Left forelimb (tissue), 1 donor: ENCODE results near the gene EXD2.
"Not testable (repeated sequence)": the region's sequence is repeated elsewhere in the genome, so short reads cannot be mapped to it uniquely, and the experiment has no call there.

Experiments used
- DNase-seq: peaks from one replicate; pipeline ENCODE4 v3.0.0-alpha.2; 2018; ENCODE audit warnings: low spot score

Gene EXD2

DNA sequence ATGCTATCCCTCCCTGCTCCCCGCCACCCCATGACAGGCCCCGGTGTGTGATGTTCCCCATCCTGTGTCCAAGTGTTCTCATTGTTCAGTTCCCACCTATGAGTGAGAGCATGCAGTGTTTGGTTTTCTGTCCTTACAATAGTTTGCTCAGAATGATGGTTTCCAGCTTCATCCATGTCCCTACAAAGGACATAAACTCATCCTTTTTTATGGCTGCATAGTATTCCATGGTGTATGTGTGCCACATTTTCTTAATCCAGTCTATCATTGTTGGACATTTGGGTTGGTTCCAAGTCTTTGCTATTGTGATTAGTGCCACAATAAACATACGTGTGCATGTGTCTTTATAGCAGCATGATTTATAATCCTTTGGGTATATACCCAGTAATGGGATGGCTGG, 86.1 kb downstream of the EXD2 start:
- DNase-seq, result not testable (repeated sequence)

DNA sequence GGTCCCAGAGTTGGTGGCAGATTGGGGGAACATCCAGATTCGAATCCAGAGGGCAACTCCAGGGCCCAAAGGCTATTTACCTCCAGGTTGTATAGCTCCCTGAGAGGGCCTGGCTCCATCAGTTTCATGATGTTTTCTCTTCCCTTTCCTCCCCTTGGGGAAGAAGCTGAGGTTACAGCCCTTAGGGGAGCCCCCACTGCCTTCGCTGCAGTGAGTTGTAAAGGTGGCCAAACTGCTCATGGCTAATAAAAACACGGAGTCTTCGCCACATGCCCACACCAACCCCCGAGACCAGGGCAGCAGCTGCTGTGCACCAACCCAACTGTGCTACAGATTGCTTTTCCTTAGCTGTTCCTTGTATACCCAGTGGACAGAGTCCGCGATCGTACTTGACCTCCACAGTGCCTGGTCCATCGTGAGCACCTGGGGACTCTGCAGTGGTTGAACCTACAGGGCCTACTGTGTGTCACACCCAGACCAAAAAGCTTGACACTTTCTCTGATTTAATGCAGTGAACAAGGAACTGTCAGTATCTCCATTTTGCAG, 89.5 kb downstream of the EXD2 start:
- DNase-seq, result no peak

DNA sequence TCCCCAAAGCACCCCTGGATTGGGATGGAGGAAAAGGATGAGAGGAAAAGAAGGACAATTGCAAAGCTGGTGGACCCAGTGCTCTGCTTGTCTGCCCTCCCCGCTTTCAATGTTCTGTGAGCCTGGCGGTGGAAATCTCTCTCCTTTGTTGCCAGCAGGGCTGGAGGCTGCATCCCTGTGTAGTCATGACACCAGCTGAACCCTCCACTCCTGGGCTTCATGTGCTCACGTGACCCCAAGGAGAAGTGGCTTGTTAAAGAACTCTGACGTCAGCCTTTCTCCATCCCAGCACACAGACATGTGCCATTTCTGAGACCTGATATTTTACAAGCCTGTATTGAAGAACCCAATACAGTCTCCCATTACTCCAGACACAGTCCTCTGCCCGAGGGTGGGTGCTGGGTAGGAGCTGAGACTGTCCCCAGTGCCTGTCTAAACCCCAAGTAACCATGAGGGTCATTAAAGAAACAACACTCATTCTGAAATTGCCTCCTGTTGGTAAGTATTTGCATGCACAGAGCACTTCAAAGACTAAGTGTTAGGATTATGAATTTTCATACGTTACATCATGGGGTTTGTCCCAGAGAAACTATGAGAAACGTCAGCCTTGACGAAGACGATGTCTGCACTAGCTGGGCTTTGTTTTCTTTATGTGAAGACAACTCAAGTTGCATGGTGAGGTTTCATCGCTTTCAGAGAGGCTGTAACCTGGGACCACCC, 90.3 kb downstream of the EXD2 start:
- no peak for DNase-seq

- no peak for DNase-seq
Measured at GRCh38 chr14:69282448-69282847, 91.2 kb downstream of the EXD2 start.

DNA sequence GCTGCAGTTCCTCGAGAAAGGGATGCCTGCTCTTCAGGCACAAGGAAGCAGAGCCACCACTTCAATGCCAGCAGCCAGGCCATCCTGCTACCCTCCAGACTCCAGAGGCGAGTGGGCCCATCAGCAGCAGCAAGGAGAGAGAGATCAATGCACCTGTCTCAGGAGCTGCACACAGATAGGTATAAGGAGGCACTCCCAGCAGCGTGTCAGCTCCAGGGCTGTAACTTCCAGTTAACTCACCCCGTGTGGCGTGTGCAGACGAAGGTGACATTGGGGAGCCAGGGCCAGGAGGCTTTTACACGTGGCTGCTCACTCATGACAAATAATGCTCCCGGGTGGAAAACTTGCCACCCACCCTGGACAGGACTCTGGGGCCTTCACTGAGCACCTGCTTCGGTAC, 92.9 kb downstream of the EXD2 start:
- DNase-seq, result no peak

DNA sequence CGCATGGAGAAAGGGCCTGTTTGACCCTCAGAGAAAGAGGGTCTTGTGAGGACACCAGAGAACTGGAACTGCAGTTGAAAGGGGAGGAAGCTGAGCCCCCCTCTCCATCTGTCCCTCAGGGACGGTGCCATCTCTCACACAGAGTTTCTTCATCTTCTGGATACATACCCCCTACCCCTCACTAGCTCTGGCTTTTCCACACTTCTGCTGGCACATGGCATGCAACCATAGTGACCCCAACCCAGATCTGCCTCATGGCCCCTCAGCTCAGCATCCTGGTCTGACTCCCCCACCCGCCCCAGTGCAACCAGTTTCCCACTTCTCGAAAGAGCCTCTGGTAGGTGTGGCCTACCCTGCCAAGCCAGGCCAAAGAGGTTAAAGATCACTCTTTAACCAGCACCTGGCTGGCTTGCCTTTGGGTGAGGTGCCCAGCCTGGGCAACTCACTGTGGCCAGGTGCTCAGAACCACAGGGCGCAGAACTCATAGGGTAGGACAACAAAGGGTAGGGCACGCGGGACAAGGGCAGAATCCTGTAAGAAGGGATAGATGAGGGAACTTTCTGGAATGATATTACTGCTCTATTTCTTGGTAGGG, 94.5 kb downstream of the EXD2 start:
- no peak for DNase-seq

DNA sequence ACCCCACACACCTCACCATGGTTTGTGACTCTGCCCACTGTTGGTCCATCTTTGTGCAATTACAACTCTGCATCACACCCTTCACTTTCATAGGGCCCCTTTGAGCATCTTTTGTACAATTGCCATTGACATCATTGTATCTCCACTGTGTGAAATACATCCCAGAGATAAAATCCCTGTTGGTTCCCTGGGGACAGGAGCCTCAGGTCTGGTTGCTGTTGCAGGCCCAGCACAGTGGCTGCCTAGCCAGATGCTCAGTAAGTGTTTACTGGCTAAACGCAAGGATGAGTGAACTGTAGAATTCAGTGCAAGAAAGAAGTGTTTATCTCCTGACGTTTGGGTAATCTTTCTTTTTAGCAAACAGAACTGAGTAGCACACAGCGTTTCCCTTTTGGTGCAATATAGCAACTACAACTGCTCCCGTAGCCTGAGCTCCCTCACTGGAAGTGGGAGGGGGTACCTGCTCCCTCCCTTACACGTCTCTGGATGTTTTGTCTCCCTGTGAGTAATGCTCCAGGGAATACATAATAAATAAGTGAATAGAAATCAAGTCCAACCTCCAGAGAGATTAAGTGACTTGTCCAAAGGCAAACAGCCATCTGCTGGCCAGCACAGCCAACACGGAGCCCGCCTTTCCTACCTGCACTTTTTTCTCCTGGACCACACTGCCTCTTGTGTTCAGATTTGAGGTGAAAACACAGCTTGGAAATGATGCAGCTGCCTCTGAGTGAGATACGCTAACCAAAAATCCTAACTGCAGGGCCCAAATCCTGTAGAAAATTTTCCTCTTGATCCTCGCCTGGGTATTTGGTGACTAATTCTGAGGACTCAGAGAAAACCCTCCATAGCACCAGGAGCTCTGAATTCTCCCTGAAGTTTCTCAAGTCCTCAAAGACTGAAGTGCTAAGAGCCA, 96.1 kb downstream of the EXD2 start:
- no peak for DNase-seq

DNA sequence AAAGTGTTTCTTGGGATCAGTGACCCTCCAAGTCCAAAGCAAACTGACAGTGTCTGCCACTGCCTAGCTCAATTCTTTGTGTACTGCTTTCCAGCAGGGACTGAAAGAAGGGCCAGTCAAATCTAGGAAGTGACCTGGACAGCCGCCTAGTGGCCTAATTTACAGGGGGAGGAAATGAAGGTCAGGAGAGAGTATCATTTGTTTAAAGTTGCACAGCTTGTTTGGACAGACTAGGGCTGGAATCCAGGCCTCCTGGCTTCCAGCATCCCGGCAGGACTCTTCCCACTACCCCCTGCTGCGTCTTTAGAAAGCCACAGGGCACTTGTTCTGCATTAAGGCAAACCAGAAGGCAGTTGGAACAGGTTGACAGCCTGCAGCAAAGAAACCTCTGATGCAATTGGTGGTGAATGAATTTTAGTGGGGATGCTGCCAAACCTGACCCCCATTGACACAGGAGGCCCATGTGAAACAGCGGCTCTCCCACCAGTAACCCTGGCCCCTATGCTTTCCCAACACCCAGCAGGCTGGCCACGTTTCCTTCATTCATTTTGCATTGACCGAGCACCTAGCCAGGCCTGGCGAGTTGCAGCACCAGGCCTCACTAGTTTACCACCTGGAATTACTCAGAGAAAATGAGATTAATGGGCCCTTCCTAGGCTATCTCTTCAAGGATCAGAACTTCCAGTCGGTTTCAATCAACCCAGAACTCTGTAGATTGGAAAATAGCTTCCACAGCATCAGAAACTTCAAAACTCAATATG, 96.9 kb downstream of the EXD2 start:
- no peak for DNase-seq

- DNase-seq, result no peak
Measured at GRCh38 chr14:69288956-69289705, 97.8 kb downstream of the EXD2 start.

- DNase-seq, result no peak
Measured at GRCh38 chr14:69289811-69290520, 98.7 kb downstream of the EXD2 start.

DNA sequence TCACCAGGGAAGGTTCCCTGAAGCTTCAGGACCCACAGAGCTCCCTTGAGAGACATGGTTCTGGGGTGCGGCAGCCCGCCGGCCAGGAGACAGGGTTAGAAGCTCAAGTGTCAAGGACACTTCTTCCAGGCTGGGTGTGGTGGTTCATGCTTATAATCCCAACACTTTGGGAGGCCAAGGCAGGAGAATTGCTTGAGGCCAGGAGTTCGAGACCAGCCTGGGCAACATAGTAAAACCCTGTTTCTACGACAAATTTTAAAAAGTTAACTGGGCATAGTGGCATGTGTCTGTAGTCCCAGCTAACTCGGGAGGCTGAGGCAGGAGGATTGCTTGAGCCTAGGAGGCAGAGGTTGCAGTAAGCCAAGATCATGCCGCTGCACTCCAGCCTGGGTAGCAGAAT, 99.6 kb downstream of the EXD2 start:
- not testable (repeated sequence) for DNase-seq

DNA sequence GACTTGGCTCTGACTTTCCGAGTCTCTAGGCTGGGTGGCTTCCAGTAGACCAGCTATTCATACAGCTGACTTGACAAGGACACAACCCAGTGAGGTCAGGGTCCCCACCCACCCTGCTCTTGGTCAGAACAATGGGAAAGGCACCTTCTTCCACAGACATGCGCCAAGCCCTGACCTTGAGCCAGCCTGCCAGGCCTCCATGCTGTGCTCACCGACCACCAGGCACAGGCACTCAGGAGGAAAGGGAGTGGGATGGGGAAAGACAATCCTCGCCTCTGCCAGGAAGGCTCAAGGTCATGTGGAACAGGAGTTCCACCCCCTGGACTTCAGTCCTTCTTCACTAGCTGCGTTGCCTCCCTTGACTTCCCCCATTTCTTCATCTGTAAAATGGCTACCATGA, 100.1 kb downstream of the EXD2 start:
- no peak for DNase-seq

DNA sequence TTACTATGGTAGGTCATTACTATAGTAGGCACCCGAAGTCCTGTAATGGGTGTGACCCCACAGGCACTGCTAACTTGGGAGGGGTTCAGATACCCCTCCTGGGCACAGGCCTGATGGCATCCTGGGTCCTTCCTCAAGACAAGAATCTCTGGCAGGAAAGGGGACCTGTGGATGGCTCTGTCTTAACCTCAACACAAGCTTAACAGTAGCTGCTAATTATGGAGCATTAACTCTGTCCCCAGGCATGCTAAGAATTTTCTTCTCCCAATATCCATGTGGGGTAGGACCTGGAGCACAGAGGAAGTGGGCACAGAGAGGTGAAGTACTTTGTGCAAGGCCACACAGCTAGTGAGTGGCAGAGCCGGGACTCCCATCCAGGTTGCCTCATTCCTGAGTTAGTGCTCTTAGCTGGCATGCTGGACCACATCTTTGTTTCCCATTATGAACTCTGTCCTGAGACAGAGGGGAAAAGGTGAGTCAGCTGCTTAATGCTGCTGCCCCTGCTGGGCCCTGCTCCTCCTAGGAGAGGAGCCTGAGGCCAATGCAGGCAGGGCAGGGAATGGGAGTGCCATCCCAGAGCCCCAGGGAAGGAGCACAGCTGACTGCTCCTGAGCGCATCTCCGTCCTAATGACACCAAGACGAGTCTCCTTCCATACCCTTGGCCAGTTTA, 100.7 kb downstream of the EXD2 start:
- no peak for DNase-seq
